GM12864 (cell line): Measurements from ENCODE around the gene RABL6.
"Not testable (repeated sequence)": the region's sequence is repeated elsewhere in the genome, so short reads cannot be mapped to it uniquely, and the experiment has no call there.

Experiments used
- DNase-seq: peaks from one replicate; pipeline ENCODE4 v3.0.0-alpha.2; 2011; ENCODE audit warnings: low read depth
- H3K4me3 ChIP-seq: 2 replicates; pipeline ENCODE4 v1.5.1; 2011; ENCODE audit warnings: mild to moderate bottlenecking, low read depth, low read length, control low read depth
- CTCF ChIP-seq: IDR thresholded peaks from 2 replicates; pipeline ENCODE4 v1.5.1; 2011; ENCODE audit warnings: low read depth, mild to moderate bottlenecking, moderate library complexity, low read length, control low read depth, inconsistent platforms; ENCODE audit errors: missing control alignments

Gene RABL6

DNA sequence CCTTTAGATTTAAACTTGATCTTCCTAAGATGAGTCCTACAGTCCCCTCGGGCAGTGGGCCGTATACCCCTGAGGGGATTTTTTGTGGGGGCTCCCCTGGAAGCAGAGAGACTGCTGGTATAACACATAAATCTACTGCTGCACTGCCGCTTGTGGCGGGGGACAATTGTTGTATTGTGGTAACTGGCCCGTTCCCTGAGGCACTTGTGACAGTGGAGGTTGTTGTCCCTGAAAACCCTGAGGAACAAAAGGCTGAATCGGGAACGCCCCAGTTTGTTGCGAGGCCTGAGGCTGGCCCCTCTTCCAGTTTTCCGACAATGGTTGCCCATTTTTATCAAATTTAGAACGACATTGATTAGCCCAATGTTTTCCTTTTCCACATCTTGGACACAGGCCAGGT is 21.3 kb upstream of the RABL6 start:
- no peak overlapping the region for H3K4me3 ChIP-seq
- TF ChIP-seq CTCF = no peak
- DNase-seq = no peak

- not testable (repeated sequence) for H3K4me3 ChIP-seq, DNase-seq
These were observed 20.8 kb upstream of the RABL6 start for GRCh38 chr9:136786983-136787382.

DNA sequence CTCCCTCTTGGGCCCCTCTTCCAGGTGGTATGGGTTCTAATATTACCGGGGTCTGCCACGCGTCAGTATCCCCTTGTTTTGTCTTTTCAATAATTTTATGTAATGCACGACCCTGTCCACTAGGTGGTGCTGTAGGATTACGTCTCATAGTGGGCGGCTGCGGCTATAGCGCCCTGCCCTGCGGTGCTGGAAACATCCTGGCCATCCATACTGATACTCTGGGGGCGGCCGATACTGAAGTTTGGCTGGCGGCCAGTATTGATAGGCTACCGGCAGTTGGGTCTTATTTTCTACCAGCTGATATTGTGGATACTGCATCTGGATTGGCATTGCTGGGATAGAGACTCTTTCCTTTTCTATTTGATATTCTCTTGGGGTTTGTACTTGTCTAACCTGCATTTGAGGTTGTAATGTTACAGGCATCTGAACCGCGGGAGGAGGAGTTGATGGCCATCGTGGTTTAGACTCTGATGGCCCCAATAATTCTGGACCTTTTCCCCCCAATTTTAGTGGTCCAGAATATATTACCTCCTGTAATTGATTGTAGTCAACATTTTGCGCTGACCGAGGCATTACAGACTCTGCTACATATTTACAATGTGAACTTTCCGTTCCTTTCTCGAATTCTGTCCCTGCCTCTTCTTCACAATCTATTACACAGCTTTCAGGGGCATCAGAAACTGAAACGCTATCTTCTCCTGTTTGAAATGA is 19.9 kb upstream of the RABL6 start:
- H3K4me3 ChIP-seq = no peak overlapping the region
- DNase-seq = no peak

DNA sequence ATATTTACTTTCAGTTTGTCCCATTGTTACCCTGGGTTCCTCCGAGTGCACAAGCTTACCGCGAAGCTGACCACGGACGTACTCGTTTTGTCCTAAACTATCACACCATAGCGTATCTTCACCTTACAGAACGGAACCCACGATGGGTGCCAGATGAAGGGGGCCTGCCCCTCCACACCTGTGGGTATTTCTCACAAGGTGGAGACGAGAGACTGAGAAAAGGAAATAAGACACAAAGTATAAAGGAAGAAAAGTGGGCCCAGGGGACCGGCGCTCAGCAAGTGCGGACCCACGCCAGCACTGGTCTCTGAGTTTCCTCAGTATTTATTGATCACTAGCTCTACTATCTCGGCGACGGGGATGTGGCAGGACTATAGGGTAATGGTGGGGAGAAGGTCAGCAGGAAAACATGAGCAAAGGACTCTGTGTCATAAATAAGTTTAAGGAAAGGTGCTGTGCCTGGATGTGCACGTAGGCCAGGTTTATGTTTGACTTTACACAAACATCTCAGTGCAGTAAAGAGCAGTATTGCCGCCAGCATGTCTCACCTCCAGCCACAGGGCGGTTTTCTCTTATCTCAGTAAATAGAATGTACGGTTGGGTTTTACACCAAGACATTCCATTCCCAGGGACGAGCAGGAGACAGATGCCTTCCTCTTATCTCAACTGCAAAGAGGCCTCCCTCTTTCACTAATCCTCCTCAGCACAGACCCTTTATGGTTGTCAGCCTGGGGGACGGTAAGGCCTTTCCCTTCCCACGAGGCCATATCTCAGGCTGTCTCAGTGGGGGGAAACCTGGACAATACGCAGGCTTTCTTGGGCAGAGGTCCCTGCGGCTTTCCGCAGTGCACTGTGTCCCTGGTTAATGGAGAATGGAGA is 18.9 kb upstream of the RABL6 start:
- H3K4me3 ChIP-seq, DNase-seq: not testable (repeated sequence)

More for the DNA sequence above, 19.9 kb upstream of the RABL6 start:
- TF ChIP-seq CTCF = peak; percentile 70

- no peak for TF ChIP-seq CTCF
- no peak overlapping the region for H3K4me3 ChIP-seq
- DNase-seq = no peak
These were observed 18.2 kb upstream of the RABL6 start for GRCh38 chr9:136789523-136789937.

DNA sequence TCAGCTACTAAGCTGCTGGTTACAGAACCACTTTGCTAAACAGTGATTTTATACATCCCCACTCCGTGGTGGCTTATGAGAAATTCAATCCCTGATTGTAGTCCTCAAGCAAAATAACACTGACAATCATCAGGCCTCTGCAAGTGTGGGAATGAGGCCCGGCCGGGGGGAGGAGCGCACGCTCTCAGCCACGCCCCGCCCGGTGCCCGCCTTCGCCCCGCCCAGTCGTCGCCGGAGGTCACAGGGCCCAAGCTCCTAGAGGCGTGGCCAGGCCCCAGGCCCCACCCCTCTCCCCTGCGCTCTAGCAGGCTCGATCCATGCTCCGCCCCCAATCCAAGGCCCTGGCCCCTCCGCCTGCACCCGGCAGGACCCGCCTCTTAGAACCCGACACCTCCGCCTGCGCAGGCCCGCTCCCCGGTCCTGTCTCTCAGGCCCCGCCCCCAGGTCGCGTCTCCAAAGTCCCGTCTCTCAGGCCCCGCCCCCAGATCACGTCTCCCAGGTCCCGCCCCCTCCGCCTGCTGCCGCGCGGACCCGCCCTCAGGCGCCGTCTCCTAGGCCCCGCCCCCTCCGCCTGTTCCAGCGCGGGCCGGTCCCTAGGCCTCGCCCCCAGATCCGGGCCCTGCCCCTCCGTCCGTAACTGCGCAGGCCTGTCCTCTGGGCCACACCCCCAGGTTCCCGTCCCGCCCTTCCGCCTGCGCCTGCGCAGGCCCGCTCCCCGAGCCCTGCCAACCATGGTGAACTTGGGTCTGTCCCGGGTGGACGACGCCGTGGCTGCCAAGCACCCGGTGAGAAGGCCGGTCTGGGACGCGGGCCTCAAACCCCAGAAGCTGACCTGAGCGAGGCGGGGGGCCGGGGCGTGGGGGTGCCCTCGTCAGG is 16.9 kb upstream of the RABL6 start, which contains the start of gene TMEM141:
TMEM141 (plus strand) TSS at position 705 of the 876 bp plus-strand sequence; CDS start at position 732, 27 bp downstream.
- TF ChIP-seq CTCF = no peak
- peak within 1 kb of the TSS; percentile 92 for H3K4me3 ChIP-seq
- peak; percentile 93 for DNase-seq

DNA sequence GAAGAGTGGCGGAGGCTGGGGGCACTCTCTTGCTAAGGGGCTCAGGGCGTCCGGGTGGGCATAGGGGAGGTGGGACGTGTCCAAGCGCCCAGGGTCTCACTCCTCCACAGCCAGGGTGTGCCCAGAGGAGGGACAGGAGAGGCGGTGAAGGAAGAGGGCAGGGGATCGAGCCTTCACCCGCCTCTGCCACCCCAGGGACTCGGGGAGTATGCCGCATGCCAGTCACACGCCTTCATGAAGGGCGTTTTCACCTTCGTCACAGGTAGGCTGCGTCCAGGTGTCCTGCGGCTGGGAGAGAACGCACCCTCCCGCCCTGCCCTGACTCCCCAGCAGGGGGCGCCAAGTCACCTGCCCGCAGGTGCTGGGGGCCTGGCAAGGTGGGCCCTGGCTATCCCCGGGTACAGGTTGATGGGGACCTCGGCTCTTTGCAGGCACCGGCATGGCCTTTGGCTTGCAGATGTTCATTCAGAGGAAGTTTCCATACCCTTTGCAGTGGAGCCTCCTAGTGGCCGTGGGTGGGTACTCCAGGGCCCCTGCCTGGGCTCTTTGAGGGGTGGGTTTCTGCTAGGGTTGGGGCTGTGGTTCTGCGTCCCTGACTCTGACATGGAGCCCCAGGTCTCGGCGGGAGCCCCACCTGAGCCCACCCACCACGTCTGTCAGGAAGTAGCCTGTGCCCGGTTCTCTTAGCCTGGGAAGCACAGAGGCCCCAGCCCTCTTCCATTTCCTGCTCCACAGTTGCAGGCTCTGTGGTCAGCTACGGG is 16.1 kb upstream of the RABL6 start:
- no peak for DNase-seq
- peak overlapping the region; percentile 92 for H3K4me3 ChIP-seq
- TF ChIP-seq CTCF = peak; percentile 98
